GM21825 (cell line): Measurements from ENCODE around the gene MED19.
"Not testable (repeated sequence)": the region's sequence is repeated elsewhere in the genome, so short reads cannot be mapped to it uniquely, and the experiment has no call there.

ENCODE experiments used
- ATAC-seq: cut with Tn5 transposase; IDR thresholded peaks from one replicate; pipeline ENCODE4 v1.9.1; 2021; ENCODE audit warnings: mild to moderate bottlenecking, moderate library complexity; ENCODE audit not compliant: unreplicated experiment

The MED19 gene

GRCh38 chr11:57705432-57705831, 6.6 kb downstream of the MED19 start:
- not testable (repeated sequence) for ATAC-seq

DNA sequence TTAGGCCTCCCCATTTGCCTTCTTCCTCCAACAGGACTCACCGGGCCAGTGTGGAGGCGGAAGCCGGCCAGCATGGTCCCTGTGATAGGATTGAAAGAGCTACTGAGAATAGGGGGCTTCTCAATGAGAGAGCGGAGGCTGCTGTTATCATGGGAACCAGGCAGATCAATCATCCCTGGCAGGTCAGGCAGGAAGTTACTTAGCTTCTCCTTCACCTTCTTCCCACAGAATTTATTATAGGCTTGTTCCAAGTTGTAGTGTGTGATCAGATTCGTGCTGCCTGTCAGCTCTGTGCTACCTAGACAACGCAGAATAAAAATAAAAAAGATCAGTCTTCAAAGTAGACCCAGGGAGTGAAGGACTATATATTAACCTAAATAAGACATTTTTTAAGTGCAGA, 7.1 kb downstream of the MED19 start:
- ATAC-seq: no peak

GRCh38 chr11:57703341-57703740, 8.7 kb downstream of the MED19 start:
- no peak for ATAC-seq

GRCh38 chr11:57700425-57700824, 11.6 kb downstream of the MED19 start:
- ATAC-seq: no peak

DNA sequence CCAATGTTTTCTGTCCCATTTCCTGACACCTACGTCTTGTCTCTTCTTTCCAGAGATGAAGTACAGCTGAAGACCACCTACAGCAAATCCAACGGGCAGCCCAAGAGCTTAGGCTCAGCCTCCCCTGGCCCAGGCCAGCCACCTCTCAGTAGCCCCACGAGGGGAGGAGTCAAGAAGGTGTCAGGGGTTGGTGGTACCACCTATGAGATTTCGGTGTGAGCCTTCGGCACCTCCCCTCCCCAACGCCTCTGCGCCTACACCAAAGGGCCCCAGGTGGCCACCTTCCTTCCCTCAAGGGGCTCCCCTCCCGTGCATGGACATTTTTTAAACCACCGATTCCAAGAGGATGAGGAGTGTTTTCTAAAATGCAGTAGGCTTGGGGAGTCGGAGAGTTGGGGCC, 12.2 kb downstream of the MED19 start:
- ATAC-seq: no peak

DNA sequence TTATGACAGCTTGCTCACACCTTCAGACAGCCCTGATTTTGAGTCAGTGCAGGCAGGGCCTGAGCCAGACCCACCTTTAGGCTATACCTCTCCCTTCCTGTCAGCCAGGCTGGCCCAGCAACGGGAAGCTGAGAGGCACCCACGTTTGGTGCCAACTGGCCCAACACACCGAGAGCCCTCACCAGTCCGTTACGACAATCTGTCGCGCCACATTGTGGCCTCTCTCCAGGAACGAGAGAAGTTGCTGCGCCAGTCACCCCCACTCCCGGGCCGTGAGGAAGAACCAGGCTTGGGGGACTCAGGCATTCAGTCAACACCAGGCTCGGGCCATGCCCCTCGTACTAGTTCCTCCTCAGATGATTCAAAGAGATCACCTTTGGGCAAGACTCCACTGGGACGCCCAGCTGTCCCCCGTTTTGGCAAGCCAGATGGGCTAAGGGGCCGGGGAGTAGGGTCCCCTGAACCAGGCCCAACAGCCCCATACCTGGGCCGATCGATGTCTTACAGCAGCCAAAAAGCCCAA, 13.1 kb downstream of the MED19 start:
- no peak for ATAC-seq

- ATAC-seq: not testable (repeated sequence)
These were observed 21.5 kb downstream of the MED19 start for GRCh38 chr11:57690474-57690873.

GRCh38 chr11:57681168-57681567, 30.8 kb downstream of the MED19 start:
- ATAC-seq: no peak

GRCh38 chr11:57680552-57680874, 31.5 kb downstream of the MED19 start:
- ATAC-seq: no peak

DNA sequence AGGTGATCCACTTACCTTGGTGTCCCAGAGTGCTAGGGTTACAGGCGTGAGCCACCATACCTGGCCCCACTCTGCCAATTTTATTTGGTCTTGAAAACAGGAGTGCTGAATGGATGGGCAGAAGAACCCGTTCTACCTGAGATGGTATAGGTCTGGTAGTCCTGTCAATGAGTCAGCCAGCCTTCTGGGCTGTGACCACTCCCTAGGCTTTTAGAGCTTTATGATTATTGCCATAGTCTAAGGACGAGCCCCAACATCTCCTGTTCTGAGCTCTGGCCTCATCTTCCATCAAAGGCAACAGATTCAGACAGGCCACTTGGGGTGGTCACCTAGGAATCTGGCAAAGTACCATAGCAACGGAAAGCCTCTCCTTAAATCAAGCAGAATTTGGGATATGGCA, 32.6 kb downstream of the MED19 start:
- no peak for ATAC-seq

DNA sequence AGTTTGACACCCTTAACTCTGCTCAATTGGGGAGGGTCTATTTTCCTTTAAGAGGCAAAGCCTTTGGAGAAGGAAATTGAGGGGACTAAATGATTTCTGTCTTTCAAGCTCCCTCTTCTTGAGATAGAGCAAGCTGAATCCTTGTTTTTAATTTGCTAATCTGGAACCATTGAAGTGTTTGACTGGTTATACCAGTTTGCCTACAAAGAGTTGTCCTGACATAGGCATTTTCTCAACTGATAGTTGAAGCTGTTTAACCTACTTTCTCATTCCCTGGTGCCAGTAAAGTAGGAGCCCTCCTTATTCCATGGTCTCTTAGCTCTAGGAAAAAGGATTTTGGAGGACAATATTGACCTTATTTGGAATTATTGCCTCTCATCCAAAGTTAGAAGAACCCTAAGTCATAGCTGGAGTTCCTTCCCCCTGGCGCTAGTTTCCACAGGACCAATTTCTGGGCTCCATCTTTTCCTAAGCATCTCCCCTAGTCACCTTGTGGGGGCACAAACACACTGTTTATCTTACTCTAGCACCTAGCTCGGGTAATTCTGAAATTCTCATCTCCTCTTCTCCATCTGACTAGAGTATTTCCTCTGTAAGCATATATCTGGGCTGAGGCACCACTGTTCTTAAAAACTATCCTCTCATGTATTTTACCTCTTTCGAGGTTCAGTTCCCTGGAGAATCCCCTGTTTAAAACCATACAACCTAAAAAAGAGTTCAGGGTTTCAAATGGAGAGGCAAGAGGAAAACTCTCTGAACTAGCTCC, 36.7 kb downstream of the MED19 start:
- ATAC-seq: no peak

- no peak for ATAC-seq
These were observed 37.8 kb downstream of the MED19 start for GRCh38 chr11:57674251-57674650.

- ATAC-seq: peak; percentile 3
These were observed 43.6 kb downstream of the MED19 start for GRCh38 chr11:57668434-57668782.

- peak; percentile 82 for ATAC-seq
These were observed 44.1 kb downstream of the MED19 start, which contains the start of gene ZDHHC5 for GRCh38 chr11:57667736-57668433. TSS of gene ZDHHC5 (plus strand) at chr11:57668114. CDS start at chr11:57673091, 4,977 bp downstream.

- ATAC-seq: peak; percentile 57
These were observed 44.8 kb downstream of the MED19 start for GRCh38 chr11:57667117-57667735.

GRCh38 chr11:57663975-57664374, 48.0 kb downstream of the MED19 start:
- no peak for ATAC-seq

DNA sequence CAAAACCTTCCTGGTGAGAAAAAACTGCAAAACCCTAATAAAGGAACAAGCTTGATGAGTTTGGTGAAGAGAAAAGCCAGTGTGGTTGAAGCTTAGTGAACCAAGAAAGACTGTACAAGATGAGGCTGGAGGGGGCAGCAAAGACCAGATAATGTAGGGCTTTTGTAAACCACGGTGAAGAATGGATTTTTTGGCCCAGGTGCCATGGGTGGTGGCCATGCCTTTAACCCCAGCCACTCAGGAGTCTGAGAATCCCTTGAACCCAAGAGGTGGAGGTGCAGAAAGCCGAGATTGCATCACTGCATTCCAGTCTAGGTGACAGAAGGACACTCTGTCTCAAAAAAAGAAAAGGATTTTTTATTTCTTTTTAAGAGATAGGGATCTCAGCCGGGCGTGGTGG, 49.1 kb downstream of the MED19 start:
- ATAC-seq: no peak

DNA sequence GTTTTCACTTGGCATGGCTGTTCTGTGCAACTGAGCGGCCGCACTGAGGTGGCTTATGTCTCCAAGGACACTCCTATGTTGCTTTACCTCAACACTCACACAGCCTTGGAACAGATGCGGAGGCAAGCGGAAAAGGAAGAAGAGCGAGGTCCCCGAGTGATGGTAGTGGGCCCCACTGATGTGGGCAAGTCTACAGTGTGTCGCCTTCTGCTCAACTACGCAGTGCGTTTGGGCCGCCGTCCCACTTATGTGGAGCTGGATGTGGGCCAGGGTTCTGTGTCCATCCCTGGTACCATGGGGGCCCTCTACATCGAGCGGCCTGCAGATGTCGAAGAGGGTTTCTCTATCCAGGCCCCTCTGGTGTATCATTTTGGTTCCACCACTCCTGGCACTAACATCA, 52.3 kb downstream of the MED19 start:
- ATAC-seq: no peak

GRCh38 chr11:57658023-57658361, 54.0 kb downstream of the MED19 start:
- ATAC-seq: no peak

GRCh38 chr11:57657194-57658022, 54.6 kb downstream of the MED19 start, which contains the start of gene CLP1:
TSS of gene CLP1 (plus strand) at chr11:57657762. CDS start at chr11:57659477, 1,715 bp downstream.
- peak; percentile 98 for ATAC-seq

GRCh38 chr11:57656885-57657193, 55.2 kb downstream of the MED19 start:
- no peak for ATAC-seq
